Naive thymus-derived CD4-positive, alpha-beta T cell (primary cell): ENCODE measurements around the gene WDR64. TPM values are rescaled to one million over a fixed set of nuclear protein-coding genes. Genes with fewer than 3 reads are reported as not detected.
A peak's percentile ranks its signal among the peaks of the same experiment; 100 is the strongest.

Experiments
- ATAC-seq: fragments of 150-1000 bp; cut with Tn5 transposase; 2 replicates; pipeline ENCODE4 v1.10.0; 2021; ENCODE audit warnings: mild to moderate bottlenecking, moderate library complexity
- CTCF ChIA-PET: fragments of 350-600 bp; sonication (Branson Sonifier 250); formaldehyde crosslinking; loops from one replicate; lab custom pipeline; 2021; ENCODE audit warnings: antibody characterized with exemption; lab: Charles Lee
- POLR2A ChIA-PET: fragments of 350-600 bp; sonication (Branson Sonifier 250); formaldehyde crosslinking; loops from one replicate; lab custom pipeline; 2021; ENCODE audit warnings: antibody characterized with exemption, inconsistent platforms; lab: Charles Lee
- DNase-seq, 9 donors: peaks; one replicate each; pipeline versions ENCODE4 v3.0.0 to v3.0.0-alpha.2; 2020 to 2022; ENCODE audit warnings: mixed read lengths in 1 of 9
- H3K27ac ChIP-seq: one replicate; pipeline ENCODE4 v1.7.0; 2013; ENCODE audit warnings: mild to moderate bottlenecking, low read depth, low read length, moderate library complexity
- H3K27me3 ChIP-seq, 2 donors: one replicate each; pipeline ENCODE4 v1.7.0; 2013; ENCODE audit warnings: low read length in 2 of 2, mild to moderate bottlenecking in 2 of 2, moderate library complexity in 2 of 2; ENCODE audit not compliant: control insufficient read depth in 2 of 2, insufficient read depth in 2 of 2
- H3K36me3 ChIP-seq, 3 experiments: 1 replicate in 2 of 3; 2 replicates in 1 of 3; pipeline ENCODE4 v1.7.0; 2013; ENCODE audit warnings: low read length in 3 of 3, mild to moderate bottlenecking in 3 of 3, moderate library complexity in 1 of 3; ENCODE audit not compliant: insufficient read depth in 3 of 3, control insufficient read depth in 2 of 3
- H3K4me1 ChIP-seq, 2 donors: one replicate each; pipeline ENCODE4 v1.7.0; 2013; ENCODE audit warnings: low read length in 2 of 2, mild to moderate bottlenecking in 2 of 2, moderate library complexity in 1 of 2; ENCODE audit not compliant: control insufficient read depth in 2 of 2, insufficient read depth in 2 of 2
- H3K4me3 ChIP-seq: 2 replicates; pipeline ENCODE4 v1.7.0; 2013; ENCODE audit warnings: mild to moderate bottlenecking, low read length
- H3K9me3 ChIP-seq, 3 experiments: 1 replicate in 2 of 3; 2 replicates in 1 of 3; pipeline ENCODE4 v1.7.0; 2013; ENCODE audit warnings: low read length in 3 of 3; ENCODE audit not compliant: control insufficient read depth in 2 of 3
- H3K27ac Mint-ChIP-seq, 9 donors: one replicate each; pipeline ENCODE4 v1.8.0; 2020 to 2022; ENCODE audit warnings: mixed read lengths in 9 of 9, mild to moderate bottlenecking in 8 of 9, moderate library complexity in 5 of 9, inconsistent platforms in 2 of 9
- H3K27me3 Mint-ChIP-seq, 5 donors: one replicate each; pipeline ENCODE4 v1.8.0; 2021 to 2022; ENCODE audit warnings: mixed read lengths in 5 of 5, mild to moderate bottlenecking in 1 of 5
- H3K36me3 Mint-ChIP-seq, 5 donors: one replicate each; pipeline ENCODE4 v1.8.0; 2020 to 2022; ENCODE audit warnings: mixed read lengths in 5 of 5, mild to moderate bottlenecking in 3 of 5, inconsistent platforms in 1 of 5
- H3K4me1 Mint-ChIP-seq, 7 donors: one replicate each; pipeline ENCODE4 v1.8.0; 2020 to 2022; ENCODE audit warnings: mixed read lengths in 7 of 7, mild to moderate bottlenecking in 3 of 7, inconsistent platforms in 1 of 7
- H3K4me3 Mint-ChIP-seq, 10 donors: one replicate each; pipeline ENCODE4 v1.8.0; 2020 to 2022; ENCODE audit warnings: mild to moderate bottlenecking in 10 of 10, mixed read lengths in 10 of 10, moderate library complexity in 6 of 10, inconsistent platforms in 2 of 10
- H3K9me3 Mint-ChIP-seq, 11 donors: one replicate each; pipeline ENCODE4 v1.8.0; 2020 to 2022; ENCODE audit warnings: mixed read lengths in 11 of 11, mild to moderate bottlenecking in 4 of 11, inconsistent platforms in 1 of 11, moderate library complexity in 1 of 11
- intact Hi-C, 2 donors: fragments of 100-400 bp; cut with micrococcal nuclease; formaldehyde crosslinking; loops; one replicate each; pipeline ENCODE4 v1.15.1; 2023
- polyA plus RNA-seq, 2 donors: library from polyadenylated mRNA; unstranded; fragments of 300-500 nt; fragmentation: Illumina TruSeq; gene quantifications; one replicate each; pipeline ENCODE4 v1.2.3, GENCODE V29; 2021
- total RNA-seq, 6 experiments: library from RNA in 5 of 6; stranded (reverse) in 5 of 6; gene quantifications; 1 replicate in 5 of 6; 2 replicates in 1 of 6; pipeline ENCODE4 v1.2.3 and lab custom pipeline; 2021 to 2026

The WDR64 gene
- total and polyA plus RNA-seq, 7 experiments from 2014 or later, result 0.22 to 0.66 (median 0.49) TPM

DNA sequence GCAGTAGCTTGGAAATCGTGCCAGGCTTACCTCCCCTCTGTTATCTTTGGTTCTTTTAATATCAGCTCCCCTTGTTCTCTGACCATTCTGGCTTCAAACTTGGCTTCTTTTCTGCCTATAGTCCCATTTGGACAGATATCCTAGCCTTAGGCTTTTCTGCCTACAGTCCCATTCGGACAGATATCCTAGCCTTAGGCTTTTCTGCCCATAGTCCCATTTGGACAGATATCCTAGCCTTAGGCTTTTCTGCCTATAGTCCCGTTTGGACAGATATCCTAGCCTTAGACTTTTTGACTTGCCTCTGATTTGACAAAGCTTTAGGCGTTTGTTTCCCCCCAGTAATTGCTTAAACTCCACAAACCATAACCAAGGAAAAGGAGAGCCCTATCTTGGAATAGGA lies 37.5 kb upstream of the WDR64 start:
- DNase-seq (no peak), ATAC-seq (no peak)
- H3K4me3 ChIP-seq, result no peak overlapping the region
- H3K27ac Mint-ChIP-seq, result no peak overlapping the region
- H3K27me3 ChIP-seq, result no peaks in the 10 kb centered on the region
- H3K4me1 ChIP-seq, result peaks cover 0 to 3% of the 10 kb centered on the region in 2 donors
- H3K4me1 Mint-ChIP-seq, result peaks cover 0 to 4% (median 0%) of the 10 kb centered on the region in 7 donors
- H3K27ac ChIP-seq, result no peak overlapping the region
- no peak overlapping the region for H3K4me3 Mint-ChIP-seq
- H3K36me3 ChIP-seq, result no peaks in the 10 kb centered on the region
- H3K9me3 Mint-ChIP-seq, result no peaks in the 10 kb centered on the region
- H3K36me3 Mint-ChIP-seq, result peaks cover 0 to 3% (median 0%) of the 10 kb centered on the region in 5 donors
- no peaks in the 10 kb centered on the region for H3K27me3 Mint-ChIP-seq
- H3K9me3 ChIP-seq, result no peaks in the 10 kb centered on the region
- intact Hi-C loops, result loop anchor here (5.0 kb wide), 3 partner anchors 82 to 838 kb away; partner anchors contain the start of gene KMO (in 1 of the 2)
- CTCF ChIA-PET, result no interaction called here
- POLR2A ChIA-PET, result no interaction called here

DNA sequence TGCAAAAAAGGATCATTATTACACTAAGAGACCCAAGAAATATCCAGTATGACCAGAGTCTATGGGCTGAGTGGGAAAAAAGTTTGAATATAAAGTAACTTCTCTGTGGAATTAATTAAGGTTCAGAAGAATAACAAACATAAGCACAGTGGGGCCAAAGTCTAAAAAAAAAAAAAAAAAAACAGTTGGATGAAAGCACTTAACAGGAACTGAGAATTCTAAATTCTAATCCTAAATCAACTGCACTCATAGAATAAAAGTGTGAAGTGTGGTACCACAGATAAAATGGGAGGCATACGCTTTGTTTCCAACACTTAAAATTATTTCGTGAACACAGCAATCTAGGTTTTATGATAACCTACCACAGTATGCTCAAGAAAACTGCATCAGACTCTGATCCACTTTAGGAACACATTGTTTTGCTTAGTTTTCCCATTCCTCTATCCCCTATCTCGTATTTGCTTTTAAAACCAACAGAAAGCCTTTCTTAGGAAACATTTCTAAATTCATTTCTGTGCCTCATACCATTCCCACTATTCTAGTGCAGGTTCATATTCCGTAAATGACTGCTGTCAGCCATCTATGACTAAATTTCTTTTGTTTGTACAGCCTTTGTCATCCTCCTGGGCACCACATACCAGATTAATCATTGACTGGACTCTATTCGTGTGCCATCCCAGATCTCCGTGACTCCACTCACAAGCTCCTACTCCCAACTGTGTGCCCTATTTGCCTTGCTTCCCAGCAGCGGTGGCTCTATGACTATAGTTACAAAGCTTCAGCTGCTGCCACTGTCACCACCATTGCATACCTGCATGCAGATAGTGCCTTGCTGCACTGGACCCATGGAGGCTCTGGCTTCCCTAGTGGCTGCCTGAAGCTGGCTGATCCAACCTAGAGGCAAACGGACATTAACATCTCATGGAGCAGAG lies 36.8 kb upstream of the WDR64 start:
- Mint-ChIP-seq H3K4me1 (peaks cover 0 to 4% (median 0%) of the 10 kb centered on the region in 7 donors), H3K9me3 (no peaks in the 10 kb centered on the region), H3K27me3 (no peaks in the 10 kb centered on the region), H3K4me3 (no peak overlapping the region), H3K27ac (no peak overlapping the region), H3K36me3 (peaks cover 0 to 3% (median 0%) of the 10 kb centered on the region in 5 donors)
- no peak for ATAC-seq
- CTCF ChIA-PET, result interaction anchor here (1.1 kb wide), 1 partner anchor 12 kb away, joined by 3 read pairs; no protein-coding TSS in a partner anchor
- H3K9me3 ChIP-seq, result no peaks in the 10 kb centered on the region
- DNase-seq, result no peak
- peaks cover 0 to 3% of the 10 kb centered on the region in 2 donors for H3K4me1 ChIP-seq
- POLR2A ChIA-PET, result no interaction called here
- no peaks in the 10 kb centered on the region for H3K36me3 ChIP-seq
- no peak overlapping the region for H3K4me3 ChIP-seq
- intact Hi-C loops, result no loop called here
- no peaks in the 10 kb centered on the region for H3K27me3 ChIP-seq
- no peak overlapping the region for H3K27ac ChIP-seq

DNA sequence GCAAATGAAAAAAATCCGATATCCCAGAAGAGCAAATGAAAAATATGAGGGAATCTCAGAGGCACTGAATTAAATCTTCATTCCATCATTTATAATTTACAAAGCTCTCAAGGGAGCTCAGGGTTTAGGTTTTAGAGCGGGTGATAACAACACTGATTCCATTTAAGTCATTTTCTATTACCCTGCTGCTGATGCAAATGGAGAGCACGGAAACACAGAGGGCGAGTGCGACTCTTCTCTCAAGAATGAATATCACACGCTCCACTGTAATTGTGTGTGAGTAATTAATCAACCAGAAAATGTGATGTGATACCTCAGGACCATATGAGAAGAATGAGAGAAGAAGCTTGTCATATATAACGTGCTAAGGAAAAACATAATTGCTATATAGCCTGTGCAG lies 34.7 kb upstream of the WDR64 start:
- intact Hi-C loops, result no loop called here
- ChIA-PET CTCF (interaction anchor here (1.7 kb wide), 1 partner anchor 9 kb away, joined by 6 read pairs; no protein-coding TSS in a partner anchor), POLR2A (no interaction called here)

DNA sequence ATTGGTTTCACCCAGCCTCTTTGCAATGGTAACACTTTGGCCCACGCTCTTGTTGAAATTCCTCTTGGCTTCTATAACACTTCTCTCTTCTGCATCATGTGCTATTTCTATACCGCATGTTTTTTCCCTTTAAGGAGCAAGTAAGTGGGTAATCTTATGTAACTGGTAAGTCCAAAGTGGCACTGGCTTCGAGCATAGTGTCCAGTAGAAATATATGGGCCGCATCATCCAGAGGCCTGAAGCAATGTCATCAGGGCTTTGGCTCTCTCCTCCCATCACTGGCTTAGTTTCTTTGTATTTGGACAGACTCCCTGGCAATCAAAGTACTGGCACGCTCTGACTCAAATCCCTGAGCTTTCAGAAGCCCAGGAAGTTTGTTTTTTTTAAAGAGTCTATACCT lies 29.4 kb upstream of the WDR64 start:
- H3K4me1 Mint-ChIP-seq, result peaks cover 0 to 6% (median 5%) of the 10 kb centered on the region in 7 donors
- intact Hi-C loops, result no loop called here
- peaks cover 0 to 1% (median 0%) of the 10 kb centered on the region in 5 donors for H3K36me3 Mint-ChIP-seq
- no peak overlapping the region for H3K4me3 Mint-ChIP-seq
- peaks cover 0 to 3% of the 10 kb centered on the region in 2 donors for H3K4me1 ChIP-seq
- H3K27ac ChIP-seq, result no peak overlapping the region
- no peak overlapping the region for H3K4me3 ChIP-seq
- POLR2A ChIA-PET, result interaction anchor here (0.5 kb wide), 1 partner anchor 61 kb away, joined by 3 read pairs; no protein-coding TSS in a partner anchor
- no peaks in the 10 kb centered on the region for H3K27me3 ChIP-seq
- H3K9me3 Mint-ChIP-seq, result no peaks in the 10 kb centered on the region
- DNase-seq, result no peak
- CTCF ChIA-PET, result interaction anchor here (0.7 to 1.4 kb wide), 2 partner anchors 12 to 37 kb away, joined by 3 to 5 read pairs; no protein-coding TSS in a partner anchor
- H3K36me3 ChIP-seq, result no peaks in the 10 kb centered on the region
- no peak for ATAC-seq
- H3K9me3 ChIP-seq, result no peaks in the 10 kb centered on the region
- peak overlapping the region in 1 of 9 donors; percentile 6 for H3K27ac Mint-ChIP-seq
- H3K27me3 Mint-ChIP-seq, result no peaks in the 10 kb centered on the region

More for the DNA sequence above, 34.7 kb upstream of the WDR64 start:
- peaks cover 0 to 4% (median 0%) of the 10 kb centered on the region in 7 donors for H3K4me1 Mint-ChIP-seq
- no peak overlapping the region for H3K4me3 Mint-ChIP-seq
- Histone ChIP-seq H3K27ac (no peak overlapping the region), H3K27me3 (no peaks in the 10 kb centered on the region), H3K4me1 (no peaks in the 10 kb centered on the region), H3K9me3 (no peaks in the 10 kb centered on the region), H3K4me3 (no peak overlapping the region), H3K36me3 (no peaks in the 10 kb centered on the region)
- H3K9me3 Mint-ChIP-seq, result no peaks in the 10 kb centered on the region
- peaks cover 0 to 3% (median 0%) of the 10 kb centered on the region in 5 donors for H3K36me3 Mint-ChIP-seq
- H3K27ac Mint-ChIP-seq, result no peak overlapping the region
- ATAC-seq (no peak), DNase-seq (no peak)
- no peaks in the 10 kb centered on the region for H3K27me3 Mint-ChIP-seq

DNA sequence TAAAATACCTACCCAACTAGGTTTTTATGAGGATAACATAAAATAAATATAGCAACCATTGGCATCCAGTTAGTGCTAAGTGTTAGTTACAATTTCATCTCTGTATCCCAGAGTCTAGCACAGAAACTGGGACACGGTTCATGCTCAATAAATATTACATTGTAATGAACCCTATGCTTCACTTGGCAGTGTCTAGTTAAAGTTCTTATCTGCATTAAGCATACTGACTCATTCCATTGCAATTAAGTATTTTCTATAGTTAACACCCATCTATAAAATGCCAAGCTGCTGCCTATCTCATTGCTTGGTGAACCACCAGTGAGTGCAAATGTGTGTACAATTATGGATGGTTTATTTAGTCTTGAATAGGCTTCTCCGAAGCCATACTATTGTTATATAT lies 27.1 kb upstream of the WDR64 start:
- no peak for DNase-seq
- CTCF ChIA-PET, result interaction anchor here (3.4 kb wide), 1 partner anchor 14 kb away, joined by 49 read pairs; no protein-coding TSS in a partner anchor
- Mint-ChIP-seq H3K27me3 (no peaks in the 10 kb centered on the region), H3K27ac (no peak overlapping the region), H3K9me3 (no peaks in the 10 kb centered on the region), H3K4me3 (no peak overlapping the region), H3K4me1 (peaks cover 5 to 21% (median 14%) of the 10 kb centered on the region in 7 donors), H3K36me3 (peaks cover 0 to 1% (median 0%) of the 10 kb centered on the region in 5 donors)
- H3K4me3 ChIP-seq, result no peak overlapping the region
- ATAC-seq, result no peak
- intact Hi-C loops, result loop anchor here in 1 of 2 donors (5.0 kb wide), 2 partner anchors 132 to 372 kb away; partner anchors contain the start of gene MAP1LC3C
- H3K27me3 ChIP-seq, result no peaks in the 10 kb centered on the region
- no peak overlapping the region for H3K27ac ChIP-seq
- H3K36me3 ChIP-seq, result no peaks in the 10 kb centered on the region
- peaks cover 0 to 9% of the 10 kb centered on the region in 2 donors for H3K4me1 ChIP-seq
- no peaks in the 10 kb centered on the region for H3K9me3 ChIP-seq
- POLR2A ChIA-PET, result no interaction called here

DNA sequence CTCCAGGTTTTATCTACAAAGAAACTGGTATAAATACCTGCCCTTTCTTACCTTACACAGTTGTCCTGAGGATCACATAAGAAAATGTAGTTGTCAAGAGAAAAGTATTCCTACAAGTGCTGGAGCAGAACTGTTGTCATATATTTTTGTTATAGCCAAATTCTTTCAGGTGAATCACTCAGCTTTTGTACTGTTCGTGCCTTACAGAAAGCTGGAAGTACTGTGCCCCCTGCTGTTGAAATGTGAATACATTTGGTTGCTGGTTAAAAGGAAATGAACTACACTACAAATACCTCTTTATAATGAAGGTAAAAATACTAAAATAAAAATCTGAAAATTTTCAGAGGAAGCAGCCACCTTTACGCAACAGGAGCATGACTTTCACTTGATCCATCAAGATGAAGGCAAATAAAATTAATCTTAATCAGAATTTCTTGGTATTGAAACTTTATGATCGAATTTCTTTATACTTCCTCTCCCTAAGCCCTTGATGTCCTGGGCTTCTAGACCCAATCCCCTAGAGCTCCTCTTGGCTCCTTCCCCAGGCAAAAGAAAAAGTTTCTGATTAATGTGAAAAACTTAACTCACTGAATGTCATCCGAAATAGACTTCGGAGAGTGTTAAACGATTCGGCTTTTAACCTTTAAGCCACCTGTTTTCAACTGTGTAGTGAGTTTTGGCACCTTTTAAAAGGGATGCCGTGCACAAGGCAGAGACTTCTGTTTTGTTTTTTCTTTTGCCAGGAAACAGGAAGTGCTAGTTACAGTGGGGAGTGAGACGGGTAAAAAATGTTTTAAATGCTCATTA lies 24.4 kb upstream of the WDR64 start:
- Mint-ChIP-seq H3K27ac (peak overlapping the region; percentile 87 to 96 (median 92)), H3K36me3 (peaks cover 0 to 7% (median 4%) of the 10 kb centered on the region in 5 donors)
- peak in 7 of 9 donors; percentile 59 to 81 (median 72) for DNase-seq

More for the DNA sequence above, 24.4 kb upstream of the WDR64 start:
- no peaks in the 10 kb centered on the region for H3K27me3 Mint-ChIP-seq
- no peaks in the 10 kb centered on the region for H3K36me3 ChIP-seq
- peak; percentile 90 for ATAC-seq
- H3K9me3 ChIP-seq, result no peaks in the 10 kb centered on the region
- peak overlapping the region; percentile 37 for H3K4me3 ChIP-seq
- H3K4me3 Mint-ChIP-seq, result peak overlapping the region; percentile 55 to 87 (median 84)
- ChIA-PET POLR2A (interaction anchor here (0.7 to 1.9 kb wide), 4 partner anchors 11 to 220 kb away, joined by 3 to 8 read pairs (median 6); partner anchors contain the start of genes CHML, EXO1, FH and OPN3), CTCF (interaction anchor here (0.7 to 3.4 kb wide), 12 partner anchors 10 to 896 kb away, joined by 3 to 49 read pairs (median 4); no protein-coding TSS in a partner anchor)
- peaks cover 0 to 1% (median 0%) of the 10 kb centered on the region in 11 donors for H3K9me3 Mint-ChIP-seq
- intact Hi-C loops, result loop anchor here (1.0 to 5.0 kb wide), 11 partner anchors 13 to 390 kb away; partner anchors contain the start of genes CHML (in 2 of the 2), FH (in 2 of the 2), OPN3 (in 2 of the 2) and MAP1LC3C (in 1 of the 2)
- H3K4me1 ChIP-seq, result peaks cover 0 to 9% of the 10 kb centered on the region in 2 donors
- H3K27me3 ChIP-seq, result no peaks in the 10 kb centered on the region
- H3K27ac ChIP-seq, result peak overlapping the region; percentile 70
- H3K4me1 Mint-ChIP-seq, result peaks cover 6 to 33% (median 25%) of the 10 kb centered on the region in 7 donors
